ENCODE results near the gene FOXQ1. TPM values are rescaled to one million over a fixed set of nuclear protein-coding genes. Genes with fewer than 3 reads are reported as not detected.

FOXQ1 gene
- total and polyA plus RNA-seq, 9 of the 15 experiments (the other 6 are each of a cell fraction or from before 2014, with no cell fraction given), result not detected

DNA sequence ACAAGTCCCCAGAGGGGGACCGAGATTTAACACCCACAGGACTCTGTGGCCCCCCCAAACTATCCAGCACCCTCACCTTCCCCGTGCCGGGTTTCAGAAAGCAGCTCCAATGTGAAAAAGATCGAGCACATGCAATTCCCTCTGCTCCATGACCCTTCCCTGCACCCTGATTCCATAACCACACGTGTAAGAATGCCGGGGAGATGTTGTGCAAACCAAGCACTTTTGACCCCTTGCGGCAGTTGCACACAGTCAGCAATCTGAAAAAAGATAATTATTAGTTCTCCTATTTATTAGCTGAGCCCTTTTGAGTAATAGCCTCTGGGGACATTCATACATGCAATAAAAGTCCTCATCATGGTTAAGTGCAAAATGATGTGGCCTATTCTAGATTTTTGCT, 13.0 kb downstream of the FOXQ1 start (continued):
- no peak for TF ChIP-seq HMGN3 (IDR thresholded peaks at IDR 0.05; ENCODE audit: borderline replicate concordance, extremely low read depth, insufficient read length, low read depth, low read length)
- no peak for TF ChIP-seq ZNF174 (CRISPR knock-in tag; IDR thresholded peaks at IDR 0.05)
- TF ChIP-seq ARNT (IDR thresholded peaks at IDR 0.05), result no peak
- TF ChIP-seq, protein P1, sequence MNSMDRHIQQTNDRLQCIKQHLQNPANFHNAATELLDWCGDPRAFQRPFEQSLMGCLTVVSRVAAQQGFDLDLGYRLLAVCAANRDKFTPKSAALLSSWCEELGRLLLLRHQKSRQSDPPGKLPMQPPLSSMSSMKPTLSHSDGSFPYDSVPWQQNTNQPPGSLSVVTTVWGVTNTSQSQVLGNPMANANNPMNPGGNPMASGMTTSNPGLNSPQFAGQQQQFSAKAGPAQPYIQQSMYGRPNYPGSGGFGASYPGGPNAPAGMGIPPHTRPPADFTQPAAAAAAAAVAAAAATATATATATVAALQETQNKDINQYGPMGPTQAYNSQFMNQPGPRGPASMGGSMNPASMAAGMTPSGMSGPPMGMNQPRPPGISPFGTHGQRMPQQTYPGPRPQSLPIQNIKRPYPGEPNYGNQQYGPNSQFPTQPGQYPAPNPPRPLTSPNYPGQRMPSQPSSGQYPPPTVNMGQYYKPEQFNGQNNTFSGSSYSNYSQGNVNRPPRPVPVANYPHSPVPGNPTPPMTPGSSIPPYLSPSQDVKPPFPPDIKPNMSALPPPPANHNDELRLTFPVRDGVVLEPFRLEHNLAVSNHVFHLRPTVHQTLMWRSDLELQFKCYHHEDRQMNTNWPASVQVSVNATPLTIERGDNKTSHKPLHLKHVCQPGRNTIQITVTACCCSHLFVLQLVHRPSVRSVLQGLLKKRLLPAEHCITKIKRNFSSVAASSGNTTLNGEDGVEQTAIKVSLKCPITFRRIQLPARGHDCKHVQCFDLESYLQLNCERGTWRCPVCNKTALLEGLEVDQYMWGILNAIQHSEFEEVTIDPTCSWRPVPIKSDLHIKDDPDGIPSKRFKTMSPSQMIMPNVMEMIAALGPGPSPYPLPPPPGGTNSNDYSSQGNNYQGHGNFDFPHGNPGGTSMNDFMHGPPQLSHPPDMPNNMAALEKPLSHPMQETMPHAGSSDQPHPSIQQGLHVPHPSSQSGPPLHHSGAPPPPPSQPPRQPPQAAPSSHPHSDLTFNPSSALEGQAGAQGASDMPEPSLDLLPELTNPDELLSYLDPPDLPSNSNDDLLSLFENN (IDR thresholded peaks at IDR 0.05; ENCODE audit: low read depth in 2 of 2, low read length in 2 of 2), result no peak
- TF ChIP-seq SMARCA4 (IDR thresholded peaks at IDR 0.05), result no peak
- no peak for TF ChIP-seq MAFG (tag; conservative IDR thresholded peaks at IDR 0.05)
- TF ChIP-seq MYNN (IDR thresholded peaks at IDR 0.05), result no peak
- no peak for TF ChIP-seq MYNN (CRISPR knock-in tag; IDR thresholded peaks at IDR 0.05)
- TF ChIP-seq, protein P2, sequence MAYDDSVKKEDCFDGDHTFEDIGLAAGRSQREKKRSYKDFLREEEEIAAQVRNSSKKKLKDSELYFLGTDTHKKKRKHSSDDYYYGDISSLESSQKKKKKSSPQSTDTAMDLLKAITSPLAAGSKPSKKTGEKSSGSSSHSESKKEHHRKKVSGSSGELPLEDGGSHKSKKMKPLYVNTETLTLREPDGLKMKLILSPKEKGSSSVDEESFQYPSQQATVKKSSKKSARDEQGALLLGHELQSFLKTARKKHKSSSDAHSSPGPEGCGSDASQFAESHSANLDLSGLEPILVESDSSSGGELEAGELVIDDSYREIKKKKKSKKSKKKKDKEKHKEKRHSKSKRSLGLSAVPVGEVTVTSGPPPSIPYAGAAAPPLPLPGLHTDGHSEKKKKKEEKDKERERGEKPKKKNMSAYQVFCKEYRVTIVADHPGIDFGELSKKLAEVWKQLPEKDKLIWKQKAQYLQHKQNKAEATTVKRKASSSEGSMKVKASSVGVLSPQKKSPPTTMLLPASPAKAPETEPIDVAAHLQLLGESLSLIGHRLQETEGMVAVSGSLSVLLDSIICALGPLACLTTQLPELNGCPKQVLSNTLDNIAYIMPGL (CRISPR knock-in tag; IDR thresholded peaks at IDR 0.05), result no peak
- no peak for TF ChIP-seq NFXL1 (CRISPR knock-in tag; IDR thresholded peaks at IDR 0.05)

Data from K562 (cell line).